ENCODE data around the gene TRAPPC3L.

- TF ChIP-seq CTCF (IDR thresholded peaks at IDR 0.05; ENCODE audit: low read depth, low read length) (no peak), EZH2phosphoT487 (IDR thresholded peaks at IDR 0.05; ENCODE audit: low read depth) (no peak)
Measured at GRCh38 chr6:116459927-116460326, 85.6 kb downstream of the TRAPPC3L start.
